DMS114 treated with DMSO at 0.1 percent for 48 hours (cell line): ENCODE data around the gene MACC1.

Experiments
- DNase-seq: peaks from one replicate; lab custom pipeline; 2025; ENCODE audit not compliant: unreplicated experiment; lab: John Stamatoyannopoulos, UW

Gene MACC1

GRCh38 chr7:20085086-20085485, 132.1 kb downstream of the MACC1 start:
- DNase-seq, result no peak
